GM21576 (cell line): ENCODE results near the gene ADRB2.
A peak's percentile ranks its signal among the peaks of the same experiment; 100 is the strongest.

Experiments
- ATAC-seq: cut with Tn5 transposase; IDR thresholded peaks from one replicate; pipeline ENCODE4 v1.9.1; 2021; ENCODE audit warnings: mild to moderate bottlenecking, moderate library complexity; ENCODE audit not compliant: unreplicated experiment

Gene ADRB2

DNA sequence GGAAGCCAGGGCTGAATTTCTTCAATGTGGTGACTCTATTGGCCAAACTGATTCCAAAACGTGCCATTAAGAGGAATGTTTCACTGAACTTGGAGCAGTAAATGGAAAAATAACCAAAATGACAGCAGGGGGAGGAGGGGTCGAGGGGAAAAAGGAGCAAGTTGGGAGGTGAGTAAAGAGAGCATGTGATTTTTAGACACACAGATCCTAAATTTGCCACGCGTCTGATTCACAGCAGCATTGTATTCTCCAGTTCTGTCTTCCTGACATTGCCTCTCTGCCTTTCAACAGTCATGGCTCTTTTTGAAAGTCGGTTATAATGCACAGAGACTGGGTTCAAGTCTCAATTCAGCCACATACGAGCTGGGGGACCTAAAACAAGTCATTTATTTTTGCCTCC is 22.0 kb upstream of the ADRB2 start:
- ATAC-seq: no peak

- peak; percentile 37 for ATAC-seq
These were observed 20.8 kb upstream of the ADRB2 start for GRCh38 chr5:148805326-148806290.

DNA sequence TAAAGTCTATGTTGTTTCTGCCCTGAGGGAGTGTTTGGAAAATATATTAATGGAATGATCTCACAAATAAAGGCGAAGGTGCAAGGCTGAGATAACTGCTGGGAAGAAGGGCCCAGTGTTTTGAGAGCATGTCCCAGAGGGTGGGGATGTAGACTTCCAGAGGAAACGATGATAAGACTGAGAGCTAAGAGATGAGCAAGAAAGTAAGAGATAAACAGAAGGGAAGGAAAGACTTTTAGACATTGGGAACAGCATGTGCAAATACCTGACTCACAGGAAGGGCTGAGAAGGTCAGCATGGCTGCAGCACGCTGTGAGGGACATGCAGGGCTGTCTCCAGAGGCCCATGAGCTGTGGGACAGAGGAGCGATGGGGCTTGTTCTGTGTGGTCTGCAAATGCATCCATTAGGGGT is 19.9 kb upstream of the ADRB2 start:
- ATAC-seq: no peak

DNA sequence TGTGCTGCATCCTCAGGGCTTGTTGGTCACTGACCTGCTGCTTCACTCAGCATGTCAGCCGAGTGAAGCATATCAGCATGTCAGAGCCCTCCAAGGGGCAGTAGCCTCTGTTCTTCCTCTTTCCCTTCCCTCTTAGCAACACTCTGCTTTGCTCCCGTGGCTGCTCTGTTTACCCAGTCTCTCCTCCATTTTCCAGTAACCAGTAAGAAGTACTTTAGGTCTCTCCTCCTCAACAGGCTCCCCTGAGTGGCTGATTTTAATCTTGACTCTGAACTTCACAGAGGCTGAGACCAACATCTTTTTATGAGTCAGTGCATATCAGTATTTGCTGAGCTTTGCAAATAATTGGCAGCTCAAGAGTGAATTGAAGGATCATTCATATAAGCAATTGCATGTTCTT is 18.6 kb upstream of the ADRB2 start:
- ATAC-seq: no peak

GRCh38 chr5:148808864-148809642 is 17.4 kb upstream of the ADRB2 start:
- peak; percentile 64 for ATAC-seq

- ATAC-seq: no peak
These were observed 16.5 kb upstream of the ADRB2 start for GRCh38 chr5:148809781-148810524.

DNA sequence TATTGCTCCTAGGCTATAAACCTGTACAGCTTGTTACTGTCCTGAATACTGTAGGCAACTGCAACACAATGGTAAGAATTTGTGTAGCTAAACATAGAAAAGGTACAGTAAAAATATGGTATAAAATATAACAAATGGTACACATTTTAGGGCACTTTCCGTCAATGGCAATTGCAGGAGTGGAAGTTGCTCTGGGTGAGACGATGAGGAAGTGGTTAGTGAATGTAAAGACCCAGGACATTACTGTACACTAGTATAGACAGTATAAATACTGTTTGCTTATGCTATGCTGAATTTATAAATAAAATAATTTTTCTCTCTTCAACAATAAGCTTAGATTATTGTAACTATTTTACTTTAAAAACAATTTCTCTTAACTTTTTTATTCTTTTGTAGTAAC is 15.6 kb upstream of the ADRB2 start:
- no peak for ATAC-seq

DNA sequence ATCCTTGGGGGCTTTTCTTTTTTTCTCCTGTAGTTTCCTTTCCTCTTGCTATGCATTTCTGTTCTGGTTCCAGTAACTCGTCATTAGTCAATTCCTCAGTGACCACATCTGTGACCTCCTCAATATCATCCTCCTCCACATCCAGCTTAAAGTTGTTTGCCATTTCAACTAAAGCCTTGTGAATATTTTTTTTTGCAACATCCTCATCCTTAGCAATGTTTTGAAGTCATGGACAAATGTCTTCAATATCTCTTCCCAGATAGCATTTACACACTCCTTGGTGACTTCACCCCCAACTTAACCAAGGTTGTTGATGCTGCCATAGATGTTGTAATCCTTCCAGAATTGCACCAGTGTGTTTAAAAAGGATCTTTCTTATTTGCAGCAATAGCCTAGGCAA is 14.7 kb upstream of the ADRB2 start:
- ATAC-seq: no peak

DNA sequence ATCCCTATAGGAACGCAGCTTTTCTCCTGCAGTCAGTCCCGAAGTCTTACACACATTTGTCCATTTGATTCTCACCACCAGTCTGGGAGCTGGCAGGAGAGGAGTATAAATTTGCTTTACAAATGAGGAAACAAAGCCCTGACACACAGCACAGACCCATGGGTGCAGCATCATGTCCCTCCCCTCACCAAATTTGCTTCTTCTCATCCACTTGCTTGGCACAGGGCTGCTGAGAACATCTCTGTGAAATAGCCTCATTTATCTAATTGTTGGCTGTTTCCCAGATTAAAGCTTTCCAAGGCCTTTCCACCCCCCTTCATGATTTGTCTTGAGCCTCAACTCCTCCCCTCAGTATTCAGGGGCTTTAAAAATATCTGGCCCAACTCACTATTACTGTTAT is 11.3 kb upstream of the ADRB2 start:
- no peak for ATAC-seq

GRCh38 chr5:148815578-148815977 is 10.8 kb upstream of the ADRB2 start:
- ATAC-seq: no peak

DNA sequence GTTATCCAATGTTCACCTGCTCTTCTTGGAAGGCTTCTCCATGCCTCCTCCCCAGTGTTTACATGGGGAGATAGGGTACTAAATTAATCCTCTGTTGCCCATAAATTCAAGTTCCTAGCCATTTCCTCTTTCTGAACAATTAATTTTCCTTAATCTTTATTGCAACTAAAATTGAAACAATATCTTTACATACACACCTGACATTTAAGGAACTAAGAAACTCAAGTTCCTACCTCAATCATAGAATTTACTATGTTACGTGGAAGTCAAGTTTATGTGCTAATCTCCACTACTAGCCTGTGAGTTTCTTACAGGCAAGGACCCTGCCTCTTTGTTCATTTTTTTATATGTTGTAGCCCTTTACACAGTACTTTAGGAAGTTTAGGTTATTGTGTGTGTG is 10.1 kb upstream of the ADRB2 start:
- no peak for ATAC-seq

- ATAC-seq: no peak
These were observed 9.6 kb upstream of the ADRB2 start for GRCh38 chr5:148816782-148817181.

DNA sequence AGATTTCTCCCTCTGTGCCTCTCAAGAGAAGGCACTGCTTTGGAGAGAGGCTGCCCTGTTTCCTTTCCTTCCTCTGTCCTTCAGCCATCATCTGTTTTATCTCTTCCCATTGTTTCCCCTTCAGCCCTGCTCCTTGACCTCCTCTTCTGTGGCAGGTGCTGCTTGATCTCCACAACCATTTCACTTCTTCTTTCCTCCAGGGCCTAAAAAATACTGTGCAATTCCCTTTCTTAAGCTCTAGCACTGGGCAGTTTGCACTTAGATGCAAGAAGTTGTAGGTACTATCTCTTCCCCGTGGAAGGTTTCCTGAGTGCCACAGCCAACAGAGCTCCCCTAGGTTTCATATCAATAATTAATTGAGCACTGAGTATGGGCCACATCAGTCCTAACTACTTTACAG is 8.8 kb upstream of the ADRB2 start:
- no peak for ATAC-seq

DNA sequence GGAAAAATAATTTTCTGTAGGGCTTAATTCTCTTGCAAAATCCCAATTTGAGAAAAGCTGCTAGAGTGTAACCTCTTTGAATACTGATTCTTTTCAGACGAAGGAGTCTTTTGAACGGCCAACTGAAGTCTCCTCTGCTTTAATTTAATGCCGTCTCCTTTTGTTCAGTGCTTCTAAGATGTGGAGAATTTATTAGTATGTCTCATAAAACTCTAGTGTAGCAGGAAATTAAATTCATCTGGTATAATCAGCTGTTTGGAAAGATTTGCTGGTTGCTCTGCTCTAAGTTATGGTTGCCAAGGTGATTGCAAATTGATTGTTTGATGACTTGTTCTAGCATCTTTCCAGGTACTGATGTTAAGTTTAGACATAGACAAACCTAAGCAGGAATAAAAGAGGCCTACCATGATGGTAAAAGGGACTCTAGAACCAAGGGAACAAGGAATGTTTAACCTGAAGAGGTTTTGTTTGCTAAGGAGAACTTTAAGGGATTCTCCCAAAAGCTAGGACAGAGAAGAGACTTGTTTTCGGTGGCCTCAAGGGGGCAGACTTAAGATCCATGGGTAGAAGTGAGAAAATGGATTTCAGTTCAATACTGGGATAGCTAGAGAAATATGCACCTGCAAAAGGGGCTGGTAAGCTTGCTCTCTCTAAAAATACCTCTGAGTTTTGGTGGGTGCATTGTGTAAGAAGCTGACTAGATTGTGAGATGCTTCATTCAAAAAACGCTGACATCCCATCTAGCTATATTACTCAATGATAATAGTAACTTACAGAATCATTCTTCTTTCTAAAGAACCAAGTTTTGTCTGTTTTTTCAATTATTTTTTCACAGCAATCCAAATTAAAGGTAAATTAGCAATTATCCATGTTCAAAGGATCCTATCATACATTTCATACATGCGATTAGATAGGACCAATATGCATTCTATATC is 5.7 kb upstream of the ADRB2 start:
- ATAC-seq: no peak

- no peak for ATAC-seq
These were observed 2.5 kb upstream of the ADRB2 start for GRCh38 chr5:148823871-148824270.

- ATAC-seq: peak; percentile 1
These were observed 727 bp upstream of the ADRB2 start for GRCh38 chr5:148825716-148826052.

- ATAC-seq: peak; percentile 18
These were observed 294 bp downstream of the ADRB2 start for GRCh38 chr5:148826739-148827070.

- ATAC-seq: no peak
These were observed 1.3 kb downstream of the ADRB2 start for GRCh38 chr5:148827723-148828122.

- no peak for ATAC-seq
These were observed 2.3 kb downstream of the ADRB2 start for GRCh38 chr5:148828511-148829247.

DNA sequence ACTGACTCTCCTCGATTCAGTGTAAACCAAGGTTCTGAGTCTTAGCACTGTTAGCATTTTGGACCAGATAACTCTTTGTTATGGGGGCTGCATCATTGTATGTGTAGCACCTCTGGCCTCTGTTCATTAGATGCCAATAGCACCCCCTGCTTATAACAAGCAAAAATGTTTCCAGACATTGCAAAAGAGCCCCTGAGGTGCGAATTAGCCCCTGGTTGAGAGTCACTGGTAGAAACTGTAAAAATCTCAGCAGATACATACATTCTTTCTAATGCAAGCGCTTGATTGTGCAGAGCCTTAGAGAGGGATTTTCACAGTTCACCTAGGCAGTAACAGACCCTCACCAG is 2.8 kb downstream of the ADRB2 start:
- ATAC-seq: no peak
